Measurements from ENCODE around the gene LDLRAD4.
A peak's percentile ranks its signal among the peaks of the same experiment; 100 is the strongest.

LDLRAD4 gene

DNA sequence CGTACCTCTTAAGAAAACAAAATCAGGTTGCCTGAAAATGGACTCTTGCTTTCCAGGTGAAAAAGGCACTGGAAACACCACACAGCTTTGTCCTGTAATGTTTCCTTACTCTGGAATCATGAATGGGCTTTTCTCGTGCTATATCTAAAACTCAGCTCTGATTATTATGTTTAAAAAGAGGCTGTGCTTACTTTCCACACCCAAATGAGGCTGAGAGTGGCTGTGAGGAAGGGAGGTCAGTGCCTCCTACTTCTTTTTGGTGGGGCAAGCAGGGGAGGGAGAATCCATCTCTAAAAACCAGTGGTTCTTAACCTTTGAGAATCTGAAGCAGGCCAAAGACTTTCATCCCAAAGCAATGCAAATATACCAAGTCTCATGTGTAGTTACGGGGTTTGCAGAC is 359.2 kb downstream of the LDLRAD4 start:
- no peak for DNase-seq (ENCODE audit: low spot score)
- no peak overlapping the region for H3K18ac ChIP-seq (ENCODE audit: low read length)
- no peak overlapping the region for H3K27ac ChIP-seq (replicated peaks; ENCODE audit: low read length)
- H3K4me3 ChIP-seq (ENCODE audit: low read length in 2 of 2), result no peak overlapping the region
- no peaks in the 10 kb centered on the region for H3K27me3 ChIP-seq (ENCODE audit: control insufficient read depth in 3 of 3, insufficient read depth in 3 of 3, low read depth in 1 of 3, low read length in 3 of 3)
- no peak overlapping the region for H2AK5ac ChIP-seq (ENCODE audit: low read depth, low read length)
- no peak overlapping the region for H2BK12ac ChIP-seq (ENCODE audit: low read length)
- H3K9ac ChIP-seq (ENCODE audit: low read depth, low read length, poor library complexity), result no peak overlapping the region
- H4K91ac ChIP-seq (ENCODE audit: low read depth, low read length, poor library complexity), result no peak overlapping the region
- H4K8ac ChIP-seq (ENCODE audit: low read depth, low read length), result no peak overlapping the region
- no peaks in the 10 kb centered on the region for H3K9me3 ChIP-seq (replicated peaks in 1 of 2; ENCODE audit: control insufficient read depth in 2 of 2, insufficient read depth in 1 of 2, low read depth in 1 of 2, low read length in 2 of 2)
- no peak overlapping the region for H3K23ac ChIP-seq (ENCODE audit: low read depth, low read length, poor library complexity)
- no peak overlapping the region for H2BK120ac ChIP-seq (ENCODE audit: low read depth, low read length)
- H2BK5ac ChIP-seq (ENCODE audit: low read length), result no peak overlapping the region
- no peak overlapping the region for H3K4ac ChIP-seq (ENCODE audit: low read length)
- H3K14ac ChIP-seq (ENCODE audit: low read length), result no peak overlapping the region
- no peaks in the 10 kb centered on the region for H3K36me3 ChIP-seq (replicated peaks in 1 of 2; ENCODE audit: control insufficient read depth in 2 of 2, insufficient read depth in 2 of 2, low read length in 2 of 2)
- no CpG with 5 or more reads among the region's 3 CpGs for WGBS, 2 donors (ENCODE audit: extremely low coverage in 2 of 2, insufficient read length in 2 of 2, insufficient replicate concordance in 1 of 2)
- H3K79me1 ChIP-seq (ENCODE audit: low read depth, low read length), result no peaks in the 10 kb centered on the region
- no peak overlapping the region for H2BK15ac ChIP-seq (ENCODE audit: low read length)
- no peaks in the 10 kb centered on the region for H3K4me1 ChIP-seq (ENCODE audit: control insufficient read depth in 2 of 2, insufficient read depth in 1 of 2, low read depth in 1 of 2, low read length in 2 of 2)
- no peak overlapping the region for H2AFZ ChIP-seq (ENCODE audit: low read length)
- no peak overlapping the region for H3K4me2 ChIP-seq (ENCODE audit: insufficient read depth, low read length, poor library complexity, severe bottlenecking)

DNA sequence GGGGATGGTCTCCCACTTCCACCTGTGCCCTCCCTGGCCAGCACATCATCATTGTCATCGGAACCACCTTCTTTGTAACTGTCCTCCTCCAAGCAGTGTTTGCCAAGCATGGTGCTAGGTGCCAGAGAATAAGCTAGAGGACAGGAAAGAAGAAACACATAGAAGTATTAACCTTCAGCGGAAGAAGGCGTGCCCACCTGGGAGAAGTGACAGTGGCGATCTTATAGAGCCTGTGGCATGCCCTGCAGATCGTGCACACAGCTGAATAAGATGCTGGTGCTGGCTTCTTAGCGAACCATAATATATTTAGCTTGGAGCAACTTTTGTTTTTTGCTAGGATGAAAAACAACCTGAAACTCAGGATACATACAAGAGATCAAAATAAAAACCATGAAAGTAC is 359.8 kb downstream of the LDLRAD4 start:
- Histone ChIP-seq H3K9me3 (replicated peaks in 1 of 2; ENCODE audit: control insufficient read depth in 2 of 2, insufficient read depth in 1 of 2, low read depth in 1 of 2, low read length in 2 of 2) (no peaks in the 10 kb centered on the region), H3K9ac (ENCODE audit: low read depth, low read length, poor library complexity) (no peak overlapping the region), H3K14ac (ENCODE audit: low read length) (no peak overlapping the region), H4K91ac (ENCODE audit: low read depth, low read length, poor library complexity) (no peak overlapping the region), H3K79me1 (ENCODE audit: low read depth, low read length) (no peaks in the 10 kb centered on the region), H3K36me3 (replicated peaks in 1 of 2; ENCODE audit: control insufficient read depth in 2 of 2, insufficient read depth in 2 of 2, low read length in 2 of 2) (no peaks in the 10 kb centered on the region), H3K27me3 (ENCODE audit: control insufficient read depth in 3 of 3, insufficient read depth in 3 of 3, low read depth in 1 of 3, low read length in 3 of 3) (no peaks in the 10 kb centered on the region), H3K23ac (ENCODE audit: low read depth, low read length, poor library complexity) (no peak overlapping the region), H2AK5ac (ENCODE audit: low read depth, low read length) (no peak overlapping the region), H2BK15ac (ENCODE audit: low read length) (no peak overlapping the region), H3K4me1 (ENCODE audit: control insufficient read depth in 2 of 2, insufficient read depth in 1 of 2, low read depth in 1 of 2, low read length in 2 of 2) (peaks cover 0 to 2% of the 10 kb centered on the region in 2 donors), H2BK5ac (ENCODE audit: low read length) (no peak overlapping the region), H3K18ac (ENCODE audit: low read length) (no peak overlapping the region), H3K4me2 (ENCODE audit: insufficient read depth, low read length, poor library complexity, severe bottlenecking) (no peak overlapping the region), H3K4ac (ENCODE audit: low read length) (no peak overlapping the region), H2BK120ac (ENCODE audit: low read depth, low read length) (no peak overlapping the region), H4K8ac (ENCODE audit: low read depth, low read length) (no peak overlapping the region), H3K4me3 (ENCODE audit: low read length in 2 of 2) (no peak overlapping the region), H2BK12ac (ENCODE audit: low read length) (no peak overlapping the region), H2AFZ (ENCODE audit: low read length) (no peak overlapping the region), H3K27ac (replicated peaks; ENCODE audit: low read length) (no peak overlapping the region)
- WGBS, 2 donors (ENCODE audit: extremely low coverage in 2 of 2, insufficient read length in 2 of 2, insufficient replicate concordance in 1 of 2), result no CpG with 5 or more reads among the region's 6 CpGs
- no peak for DNase-seq (ENCODE audit: low spot score)

DNA sequence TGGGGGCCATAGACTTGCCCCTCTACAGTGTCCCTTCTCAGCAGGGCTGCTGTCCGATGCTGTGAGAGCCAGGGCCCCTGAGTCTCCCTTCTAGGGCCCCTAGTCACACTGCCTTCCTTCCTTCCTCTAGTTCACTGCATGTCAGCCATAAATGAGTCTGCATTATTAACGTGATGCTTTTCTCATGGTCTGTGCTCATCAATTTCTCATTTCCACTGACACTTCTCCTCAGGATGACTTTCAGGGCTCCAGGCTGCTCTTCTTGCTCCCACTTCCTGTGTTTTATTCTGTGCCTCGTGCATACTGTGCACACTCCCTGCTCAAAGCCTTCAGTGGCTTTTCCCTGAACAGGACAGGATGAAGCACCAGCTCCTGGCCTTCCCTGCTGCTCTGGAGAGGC is 361.3 kb downstream of the LDLRAD4 start:
- no peak overlapping the region for H3K18ac ChIP-seq (ENCODE audit: low read length)
- no peak overlapping the region for H2BK12ac ChIP-seq (ENCODE audit: low read length)
- no peaks in the 10 kb centered on the region for H3K9me3 ChIP-seq (replicated peaks in 1 of 2; ENCODE audit: control insufficient read depth in 2 of 2, insufficient read depth in 1 of 2, low read depth in 1 of 2, low read length in 2 of 2)
- no CpG with 5 or more reads among the region's 3 CpGs for WGBS, 2 donors (ENCODE audit: extremely low coverage in 2 of 2, insufficient read length in 2 of 2, insufficient replicate concordance in 1 of 2)
- no peak overlapping the region for H4K8ac ChIP-seq (ENCODE audit: low read depth, low read length)
- H2BK15ac ChIP-seq (ENCODE audit: low read length), result no peak overlapping the region
- no peak overlapping the region for H3K27ac ChIP-seq (replicated peaks; ENCODE audit: low read length)
- DNase-seq (ENCODE audit: low spot score), result no peak
- H3K4me2 ChIP-seq (ENCODE audit: insufficient read depth, low read length, poor library complexity, severe bottlenecking), result no peak overlapping the region
- H2BK120ac ChIP-seq (ENCODE audit: low read depth, low read length), result no peak overlapping the region
- no peaks in the 10 kb centered on the region for H3K36me3 ChIP-seq (replicated peaks in 1 of 2; ENCODE audit: control insufficient read depth in 2 of 2, insufficient read depth in 2 of 2, low read length in 2 of 2)
- H4K91ac ChIP-seq (ENCODE audit: low read depth, low read length, poor library complexity), result no peak overlapping the region
- no peak overlapping the region for H3K4ac ChIP-seq (ENCODE audit: low read length)
- H2BK5ac ChIP-seq (ENCODE audit: low read length), result no peak overlapping the region
- H2AFZ ChIP-seq (ENCODE audit: low read length), result no peak overlapping the region
- H3K23ac ChIP-seq (ENCODE audit: low read depth, low read length, poor library complexity), result no peak overlapping the region
- H3K4me3 ChIP-seq (ENCODE audit: low read length in 2 of 2), result no peak overlapping the region
- H3K79me1 ChIP-seq (ENCODE audit: low read depth, low read length), result no peaks in the 10 kb centered on the region
- H3K9ac ChIP-seq (ENCODE audit: low read depth, low read length, poor library complexity), result no peak overlapping the region
- H2AK5ac ChIP-seq (ENCODE audit: low read depth, low read length), result no peak overlapping the region
- peaks cover 0 to 10% of the 10 kb centered on the region in 2 donors for H3K4me1 ChIP-seq (ENCODE audit: control insufficient read depth in 2 of 2, insufficient read depth in 1 of 2, low read depth in 1 of 2, low read length in 2 of 2)
- H3K27me3 ChIP-seq (ENCODE audit: control insufficient read depth in 3 of 3, insufficient read depth in 3 of 3, low read depth in 1 of 3, low read length in 3 of 3), result no peaks in the 10 kb centered on the region
- no peak overlapping the region for H3K14ac ChIP-seq (ENCODE audit: low read length)

DNA sequence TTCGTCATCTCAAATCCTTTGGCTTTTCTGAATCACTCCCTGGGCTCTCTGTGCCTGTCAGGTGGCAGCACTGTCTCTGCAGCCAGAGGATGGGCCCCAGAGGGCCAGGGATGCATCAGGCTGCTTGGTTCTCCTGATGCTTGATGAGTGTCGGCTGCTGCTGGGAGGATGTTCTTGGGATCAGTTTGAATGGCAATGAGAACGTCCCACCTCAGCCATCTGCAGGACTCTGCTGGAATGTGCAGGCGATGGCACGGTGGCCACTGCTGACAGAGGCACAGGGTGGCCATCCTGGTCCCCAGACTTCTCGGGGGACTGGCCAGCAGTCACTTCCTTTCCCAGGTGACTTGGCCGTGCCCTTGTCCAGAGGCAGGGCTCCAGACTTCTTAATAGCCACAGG is 361.8 kb downstream of the LDLRAD4 start:
- H2BK120ac ChIP-seq (ENCODE audit: low read depth, low read length), result no peak overlapping the region
- H3K27me3 ChIP-seq (ENCODE audit: control insufficient read depth in 3 of 3, insufficient read depth in 3 of 3, low read depth in 1 of 3, low read length in 3 of 3), result no peaks in the 10 kb centered on the region
- no peak overlapping the region for H3K14ac ChIP-seq (ENCODE audit: low read length)
- no peak overlapping the region for H2AFZ ChIP-seq (ENCODE audit: low read length)
- WGBS, 2 donors (ENCODE audit: extremely low coverage in 2 of 2, insufficient read length in 2 of 2, insufficient replicate concordance in 1 of 2), result no CpG with 5 or more reads among the region's 7 CpGs
- H3K27ac ChIP-seq (replicated peaks; ENCODE audit: low read length), result no peak overlapping the region
- H2BK5ac ChIP-seq (ENCODE audit: low read length), result no peak overlapping the region
- H3K4me1 ChIP-seq (ENCODE audit: control insufficient read depth in 2 of 2, insufficient read depth in 1 of 2, low read depth in 1 of 2, low read length in 2 of 2), result peaks cover 0 to 10% of the 10 kb centered on the region in 2 donors
- H2BK15ac ChIP-seq (ENCODE audit: low read length), result no peak overlapping the region
- H4K8ac ChIP-seq (ENCODE audit: low read depth, low read length), result no peak overlapping the region
- DNase-seq (ENCODE audit: low spot score), result no peak
- no peak overlapping the region for H2BK12ac ChIP-seq (ENCODE audit: low read length)
- no peaks in the 10 kb centered on the region for H3K36me3 ChIP-seq (replicated peaks in 1 of 2; ENCODE audit: control insufficient read depth in 2 of 2, insufficient read depth in 2 of 2, low read length in 2 of 2)
- no peak overlapping the region for H3K4ac ChIP-seq (ENCODE audit: low read length)
- no peak overlapping the region for H3K4me2 ChIP-seq (ENCODE audit: insufficient read depth, low read length, poor library complexity, severe bottlenecking)
- no peak overlapping the region for H4K91ac ChIP-seq (ENCODE audit: low read depth, low read length, poor library complexity)
- no peak overlapping the region for H3K4me3 ChIP-seq (ENCODE audit: low read length in 2 of 2)
- peak overlapping the region; percentile 57 for H3K9ac ChIP-seq (ENCODE audit: low read depth, low read length, poor library complexity)
- no peak overlapping the region for H3K23ac ChIP-seq (ENCODE audit: low read depth, low read length, poor library complexity)
- no peak overlapping the region for H3K18ac ChIP-seq (ENCODE audit: low read length)
- no peaks in the 10 kb centered on the region for H3K79me1 ChIP-seq (ENCODE audit: low read depth, low read length)
- H3K9me3 ChIP-seq (replicated peaks in 1 of 2; ENCODE audit: control insufficient read depth in 2 of 2, insufficient read depth in 1 of 2, low read depth in 1 of 2, low read length in 2 of 2), result no peaks in the 10 kb centered on the region
- no peak overlapping the region for H2AK5ac ChIP-seq (ENCODE audit: low read depth, low read length)
